Caco-2 (cell line): ENCODE data around the gene NBL1. TPM values are rescaled to one million over a fixed set of nuclear protein-coding genes. Genes with fewer than 3 reads are reported as not detected.

Experiments
- BruUV-seq: library from RNA; stranded (reverse); fragments of 400-500 nt; replicated peaks from 2 replicates; lab custom pipeline; 2021; lab: Mats Ljungman, UMichigan
- CTCF ChIA-PET: fragments of 300-600 bp; sonication (Branson Sonifier 250); formaldehyde crosslinking; loops from one replicate; lab custom pipeline; 2022; ENCODE audit warnings: antibody characterized with exemption; lab: Charles Lee
- POLR2A ChIA-PET: fragments of 300-600 bp; sonication (Branson Sonifier 250); formaldehyde crosslinking; loops from one replicate; lab custom pipeline; 2022; ENCODE audit warnings: antibody characterized with exemption; lab: Charles Lee
- DNase-seq, 2 experiments: peaks; one replicate each; pipeline versions ENCODE4 v3.0.0 to v3.0.0-alpha.2; 2020 to 2022
- H3K27me3 ChIP-seq: replicated peaks from 2 replicates; pipeline ENCODE4 v1.6.0; 2011; ENCODE audit warnings: low read length; ENCODE audit not compliant: control insufficient read depth, insufficient read depth
- H3K36me3 ChIP-seq: 2 replicates; pipeline ENCODE4 v1.5.1; 2011; ENCODE audit warnings: low read length; ENCODE audit not compliant: control insufficient read depth, insufficient read depth
- H3K4me1 ChIP-seq: fragments of 250-450 bp; sonication (Bioruptor Pico); 2 replicates; pipeline ENCODE4 v1.5.1; 2020; ENCODE audit warnings: mild to moderate bottlenecking
- H3K4me3 ChIP-seq: 2 replicates; pipeline ENCODE4 v1.5.1; 2011; ENCODE audit warnings: low read depth, mild to moderate bottlenecking, control low read depth, low read length
- H3K9me3 ChIP-seq: fragments of 250-450 bp; sonication (Bioruptor Pico); 2 replicates; pipeline ENCODE4 v1.5.1; 2020; ENCODE audit warnings: mild to moderate bottlenecking, moderate library complexity
- H3K27ac Mint-ChIP-seq: one replicate; pipeline ENCODE4 v1.8.0; 2022; ENCODE audit warnings: mixed read lengths; ENCODE audit not compliant: unreplicated experiment
- H3K27me3 Mint-ChIP-seq: one replicate; pipeline ENCODE4 v1.8.0; 2022; ENCODE audit warnings: mixed read lengths; ENCODE audit not compliant: insufficient read depth, unreplicated experiment
- H3K36me3 Mint-ChIP-seq: one replicate; pipeline ENCODE4 v1.8.0; 2022; ENCODE audit warnings: mild to moderate bottlenecking, mixed read lengths; ENCODE audit not compliant: insufficient read depth, unreplicated experiment
- H3K4me1 Mint-ChIP-seq: one replicate; pipeline ENCODE4 v1.8.0; 2022; ENCODE audit warnings: low read depth, mixed read lengths; ENCODE audit not compliant: unreplicated experiment
- H3K4me3 Mint-ChIP-seq: one replicate; pipeline ENCODE4 v1.8.0; 2022; ENCODE audit warnings: mild to moderate bottlenecking, moderate library complexity, mixed read lengths; ENCODE audit not compliant: unreplicated experiment
- H3K9me3 Mint-ChIP-seq: one replicate; pipeline ENCODE4 v1.8.0; 2022; ENCODE audit warnings: mixed read lengths; ENCODE audit not compliant: unreplicated experiment
- intact Hi-C: fragments of 100-400 bp; cut with micrococcal nuclease; formaldehyde crosslinking; loops from one replicate; pipeline ENCODE4 v1.10.0; 2022; ENCODE audit not compliant: unreplicated experiment
- total RNA-seq: library from RNA; stranded (reverse); gene quantifications from 2 replicates; pipeline ENCODE4 v1.2.3, GENCODE V29; 2022
- TF ChIP-seq, protein P1 (sequence below), 2 experiments: fragments of 200-600 bp in 1 of 2; IDR thresholded peaks; 1 replicate in 1 of 2; 2 replicates in 1 of 2; pipeline versions ENCODE4 v1.5.1 to v1.8.0; 2011 to 2022; ENCODE audit warnings: antibody characterized with exemption in 1 of 2, control low read depth in 1 of 2, inconsistent platforms in 1 of 2, low read depth in 1 of 2, low read length in 1 of 2, mild to moderate bottlenecking in 1 of 2, moderate library complexity in 1 of 2; ENCODE audit not compliant: insufficient read depth in 1 of 2, severe bottlenecking in 1 of 2, unreplicated experiment in 1 of 2

Gene NBL1
- total RNA-seq, 1 experiment from 2014 or later, result 24.0 TPM

DNA sequence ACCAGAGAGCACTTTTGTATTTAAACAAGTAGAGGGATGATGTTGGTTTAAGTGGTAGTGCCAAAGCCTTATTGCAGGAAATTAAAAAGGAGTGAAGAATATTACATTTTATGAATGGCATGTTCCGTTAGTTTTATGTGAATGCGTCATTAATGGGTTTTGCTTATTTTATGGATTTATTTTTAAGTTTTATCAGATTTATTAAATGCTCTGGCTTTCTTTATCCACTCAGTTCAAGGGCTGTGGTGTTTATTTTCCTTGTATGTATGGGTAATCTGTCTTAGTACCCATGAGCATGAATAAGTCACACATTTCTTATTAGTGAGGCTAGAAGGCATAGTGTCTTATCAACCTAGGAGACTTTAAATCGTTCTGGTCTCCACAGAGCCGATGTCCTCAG is 41.6 kb upstream of the NBL1 start:
- H3K27ac Mint-ChIP-seq, result no peak overlapping the region
- no peaks in the 10 kb centered on the region for H3K4me1 ChIP-seq
- no TSS peak for BruUV-seq
- DNase-seq, result no peak
- peaks cover 22% of the 10 kb centered on the region for H3K36me3 Mint-ChIP-seq
- peaks cover 10% of the 10 kb centered on the region for H3K4me1 Mint-ChIP-seq
- no peak overlapping the region for H3K4me3 Mint-ChIP-seq
- TF ChIP-seq, protein P1, sequence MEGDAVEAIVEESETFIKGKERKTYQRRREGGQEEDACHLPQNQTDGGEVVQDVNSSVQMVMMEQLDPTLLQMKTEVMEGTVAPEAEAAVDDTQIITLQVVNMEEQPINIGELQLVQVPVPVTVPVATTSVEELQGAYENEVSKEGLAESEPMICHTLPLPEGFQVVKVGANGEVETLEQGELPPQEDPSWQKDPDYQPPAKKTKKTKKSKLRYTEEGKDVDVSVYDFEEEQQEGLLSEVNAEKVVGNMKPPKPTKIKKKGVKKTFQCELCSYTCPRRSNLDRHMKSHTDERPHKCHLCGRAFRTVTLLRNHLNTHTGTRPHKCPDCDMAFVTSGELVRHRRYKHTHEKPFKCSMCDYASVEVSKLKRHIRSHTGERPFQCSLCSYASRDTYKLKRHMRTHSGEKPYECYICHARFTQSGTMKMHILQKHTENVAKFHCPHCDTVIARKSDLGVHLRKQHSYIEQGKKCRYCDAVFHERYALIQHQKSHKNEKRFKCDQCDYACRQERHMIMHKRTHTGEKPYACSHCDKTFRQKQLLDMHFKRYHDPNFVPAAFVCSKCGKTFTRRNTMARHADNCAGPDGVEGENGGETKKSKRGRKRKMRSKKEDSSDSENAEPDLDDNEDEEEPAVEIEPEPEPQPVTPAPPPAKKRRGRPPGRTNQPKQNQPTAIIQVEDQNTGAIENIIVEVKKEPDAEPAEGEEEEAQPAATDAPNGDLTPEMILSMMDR (IDR thresholded peaks at IDR 0.05; ENCODE audit: insufficient read depth in 1 of 2, low read depth in 1 of 2, low read length in 1 of 2, severe bottlenecking in 1 of 2, unreplicated experiment in 1 of 2), result no peak
- no peaks in the 10 kb centered on the region; the same call in 1 of the 2 replicates for H3K36me3 ChIP-seq
- intact Hi-C loops, result no loop called here
- H3K27me3 ChIP-seq, result no peaks in the 10 kb centered on the region
- ChIA-PET CTCF (no interaction called here), POLR2A (no interaction called here)
- no peak overlapping the region for H3K4me3 ChIP-seq
- no peaks in the 10 kb centered on the region for H3K9me3 Mint-ChIP-seq
- no peaks in the 10 kb centered on the region for H3K9me3 ChIP-seq
- H3K27me3 Mint-ChIP-seq, result no peaks in the 10 kb centered on the region

- Mint-ChIP-seq H3K27me3 (no peaks in the 10 kb centered on the region), H3K4me3 (no peak overlapping the region), H3K27ac (no peak overlapping the region), H3K36me3 (peaks cover 25% of the 10 kb centered on the region), H3K4me1 (peaks cover 7% of the 10 kb centered on the region), H3K9me3 (no peaks in the 10 kb centered on the region)
- H3K4me3 ChIP-seq, result no peak overlapping the region
- no peaks in the 10 kb centered on the region for H3K36me3 ChIP-seq
- no peaks in the 10 kb centered on the region for H3K9me3 ChIP-seq
- CTCF ChIA-PET, result no interaction called here
- intact Hi-C loops, result no loop called here
- no peak for DNase-seq
- TF ChIP-seq, protein P1 (IDR thresholded peaks at IDR 0.05; ENCODE audit: insufficient read depth in 1 of 2, low read depth in 1 of 2, low read length in 1 of 2, severe bottlenecking in 1 of 2, unreplicated experiment in 1 of 2), result no peak
- no TSS peak for BruUV-seq
- H3K27me3 ChIP-seq, result no peaks in the 10 kb centered on the region
- H3K4me1 ChIP-seq, result no peaks in the 10 kb centered on the region
- POLR2A ChIA-PET, result no interaction called here
These were observed 38.1 kb upstream of the NBL1 start for GRCh38 chr1:19605967-19606366.

DNA sequence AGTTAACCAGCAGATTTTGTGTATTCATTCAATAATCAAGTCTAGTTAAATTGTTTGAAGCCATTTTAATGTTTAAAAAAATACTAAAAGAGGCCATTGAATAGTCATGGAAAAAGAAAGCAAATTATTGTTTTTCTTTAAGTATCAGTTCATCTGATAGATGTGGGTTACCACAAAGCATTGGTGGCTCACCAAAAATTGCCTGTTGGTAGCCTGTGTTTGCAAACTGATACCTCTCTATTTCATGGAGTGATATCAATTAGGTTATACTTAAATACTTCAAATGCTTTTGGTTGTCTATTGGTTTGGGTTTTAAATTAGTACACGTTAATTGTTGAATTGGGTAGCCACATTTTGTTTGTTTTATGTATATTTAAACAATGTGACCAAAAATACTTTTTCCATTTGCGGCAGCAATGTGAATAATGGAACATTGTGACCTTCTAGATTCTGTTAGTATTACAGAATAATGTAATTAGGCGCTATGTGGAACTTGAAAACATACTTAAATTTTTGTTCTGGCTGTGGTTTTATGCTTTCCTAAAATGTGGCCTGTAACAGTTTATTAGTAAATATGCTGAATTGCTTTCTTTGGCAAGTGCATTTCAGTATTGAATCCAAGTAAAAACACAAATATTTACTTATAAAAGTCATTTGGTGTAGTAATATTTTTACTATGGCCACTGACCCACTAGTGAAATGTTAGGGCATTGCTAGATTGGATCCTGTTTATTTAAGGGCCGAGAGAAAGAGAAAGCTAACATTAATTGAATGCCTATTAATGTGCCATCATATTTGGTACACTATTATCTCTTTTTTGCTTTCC is 37.1 kb upstream of the NBL1 start:
- no peak overlapping the region for H3K4me3 Mint-ChIP-seq
- CTCF ChIA-PET, result no interaction called here

More for the DNA sequence above, 37.1 kb upstream of the NBL1 start:
- Mint-ChIP-seq H3K27ac (no peak overlapping the region), H3K9me3 (no peaks in the 10 kb centered on the region), H3K27me3 (no peaks in the 10 kb centered on the region), H3K4me1 (peaks cover 7% of the 10 kb centered on the region), H3K36me3 (peaks cover 18% of the 10 kb centered on the region)
- POLR2A ChIA-PET, result no interaction called here
- BruUV-seq, result no TSS peak
- Histone ChIP-seq H3K4me3 (no peak overlapping the region), H3K27me3 (no peaks in the 10 kb centered on the region), H3K9me3 (no peaks in the 10 kb centered on the region), H3K4me1 (no peaks in the 10 kb centered on the region), H3K36me3 (no peaks in the 10 kb centered on the region)
- TF ChIP-seq, protein P1 (IDR thresholded peaks at IDR 0.05; ENCODE audit: insufficient read depth in 1 of 2, low read depth in 1 of 2, low read length in 1 of 2, severe bottlenecking in 1 of 2, unreplicated experiment in 1 of 2), result no peak
- intact Hi-C loops, result no loop called here
- DNase-seq, result no peak
